GM19023 (cell line): ENCODE measurements around the gene DDX17.
"Not testable (repeated sequence)": the region's sequence is repeated elsewhere in the genome, so short reads cannot be mapped to it uniquely, and the experiment has no call there.

Experiments
- ATAC-seq: cut with Tn5 transposase; IDR thresholded peaks from one replicate; pipeline ENCODE4 v1.9.1; 2021; ENCODE audit warnings: mild to moderate bottlenecking, moderate library complexity; ENCODE audit not compliant: unreplicated experiment

The DDX17 gene

GRCh38 chr22:38494498-38494897, 11.6 kb downstream of the DDX17 start:
- no peak for ATAC-seq

GRCh38 chr22:38491707-38492348, 14.3 kb downstream of the DDX17 start:
- ATAC-seq, result no peak

GRCh38 chr22:38490915-38491314, 15.2 kb downstream of the DDX17 start:
- no peak for ATAC-seq

- no peak for ATAC-seq
Measured at GRCh38 chr22:38490475-38490874, 15.6 kb downstream of the DDX17 start.

- ATAC-seq, result no peak
Measured at GRCh38 chr22:38489561-38490145, 16.5 kb downstream of the DDX17 start.

- ATAC-seq, result no peak
Measured at GRCh38 chr22:38489142-38489541, 17.0 kb downstream of the DDX17 start.

GRCh38 chr22:38487946-38488345, 18.2 kb downstream of the DDX17 start:
- no peak for ATAC-seq

GRCh38 chr22:38485783-38486182, 20.3 kb downstream of the DDX17 start:
- no peak for ATAC-seq

GRCh38 chr22:38484244-38484643, 21.9 kb downstream of the DDX17 start:
- ATAC-seq, result no peak

GRCh38 chr22:38482662-38483308, 23.3 kb downstream of the DDX17 start:
- ATAC-seq, result no peak

- no peak for ATAC-seq
Measured at GRCh38 chr22:38481871-38482332, 24.2 kb downstream of the DDX17 start.

- no peak for ATAC-seq
Measured at GRCh38 chr22:38481162-38481870, 24.8 kb downstream of the DDX17 start.

GRCh38 chr22:38479096-38479837, 26.8 kb downstream of the DDX17 start:
- ATAC-seq, result no peak

GRCh38 chr22:38477585-38477984, 28.5 kb downstream of the DDX17 start:
- no peak for ATAC-seq

GRCh38 chr22:38474003-38474607, 32.0 kb downstream of the DDX17 start:
- ATAC-seq, result no peak

- no peak for ATAC-seq
Measured at GRCh38 chr22:38471237-38471636, 34.9 kb downstream of the DDX17 start.

- not testable (repeated sequence) for ATAC-seq
Measured at GRCh38 chr22:38470179-38470578, 35.9 kb downstream of the DDX17 start.

- no peak for ATAC-seq
Measured at GRCh38 chr22:38469306-38469781, 36.8 kb downstream of the DDX17 start.

GRCh38 chr22:38468443-38469305, 37.4 kb downstream of the DDX17 start:
- ATAC-seq, result no peak
